Stimulated activated naive CD8-positive, alpha-beta T cell treated with anti-CD3 and anti-CD28 coated beads, Interleukin-15, Interleukin-2, amounts not matched to agents 100 ng/mL and 50 ng/mL, for 24 hours (primary cell): ENCODE data around the gene VENTX.

Source experiments
- H3K27ac Mint-ChIP-seq: one replicate; pipeline ENCODE4 v1.8.0; 2021; ENCODE audit warnings: mild to moderate bottlenecking, mixed read lengths
- H3K27me3 Mint-ChIP-seq: one replicate; pipeline ENCODE4 v1.8.0; 2021; ENCODE audit warnings: mixed read lengths
- H3K36me3 Mint-ChIP-seq: one replicate; pipeline ENCODE4 v1.8.0; 2021; ENCODE audit warnings: low read depth, mixed read lengths
- H3K4me1 Mint-ChIP-seq: one replicate; pipeline ENCODE4 v1.8.0; 2021; ENCODE audit warnings: low read depth, mixed read lengths
- H3K4me3 Mint-ChIP-seq: one replicate; pipeline ENCODE4 v1.8.0; 2021; ENCODE audit warnings: mild to moderate bottlenecking, mixed read lengths
- H3K9me3 Mint-ChIP-seq: one replicate; pipeline ENCODE4 v1.8.0; 2021; ENCODE audit warnings: mixed read lengths

Gene VENTX, protein sequence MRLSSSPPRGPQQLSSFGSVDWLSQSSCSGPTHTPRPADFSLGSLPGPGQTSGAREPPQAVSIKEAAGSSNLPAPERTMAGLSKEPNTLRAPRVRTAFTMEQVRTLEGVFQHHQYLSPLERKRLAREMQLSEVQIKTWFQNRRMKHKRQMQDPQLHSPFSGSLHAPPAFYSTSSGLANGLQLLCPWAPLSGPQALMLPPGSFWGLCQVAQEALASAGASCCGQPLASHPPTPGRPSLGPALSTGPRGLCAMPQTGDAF

GRCh38 chr10:133237588-133238465 lies at the start of gene VENTX:
TSS of gene VENTX (plus strand) at chr10:133237855. CDS start at chr10:133237915, 60 bp downstream.
- Mint-ChIP-seq H3K4me3 (no peak within 1 kb of the TSS), H3K27ac (no peak within 1 kb of the TSS), H3K9me3 (no peaks in the 10 kb centered on the region), H3K36me3 (no peaks in the 10 kb centered on the region), H3K4me1 (peaks cover 21% of the 10 kb centered on the region), H3K27me3 (peaks cover 43% of the 10 kb centered on the region)

GRCh38 chr10:133187906-133188681 lies 49.6 kb upstream of the VENTX start:
- peaks cover 4% of the 10 kb centered on the region for H3K9me3 Mint-ChIP-seq
- no peak overlapping the region for H3K27ac Mint-ChIP-seq
- no peak overlapping the region for H3K4me3 Mint-ChIP-seq

GRCh38 chr10:133189256-133189655 lies 48.4 kb upstream of the VENTX start:
- no peak overlapping the region for H3K27ac Mint-ChIP-seq
- no peak overlapping the region for H3K4me3 Mint-ChIP-seq
- H3K36me3 Mint-ChIP-seq, result no peaks in the 10 kb centered on the region
- H3K4me1 Mint-ChIP-seq, result no peaks in the 10 kb centered on the region
- H3K27me3 Mint-ChIP-seq, result peaks cover 3% of the 10 kb centered on the region
- peaks cover 2% of the 10 kb centered on the region for H3K9me3 Mint-ChIP-seq

More at GRCh38 chr10:133187906-133188681, 49.6 kb upstream of the VENTX start:
- Mint-ChIP-seq H3K4me1 (no peaks in the 10 kb centered on the region), H3K36me3 (no peaks in the 10 kb centered on the region), H3K27me3 (peaks cover 3% of the 10 kb centered on the region)

DNA sequence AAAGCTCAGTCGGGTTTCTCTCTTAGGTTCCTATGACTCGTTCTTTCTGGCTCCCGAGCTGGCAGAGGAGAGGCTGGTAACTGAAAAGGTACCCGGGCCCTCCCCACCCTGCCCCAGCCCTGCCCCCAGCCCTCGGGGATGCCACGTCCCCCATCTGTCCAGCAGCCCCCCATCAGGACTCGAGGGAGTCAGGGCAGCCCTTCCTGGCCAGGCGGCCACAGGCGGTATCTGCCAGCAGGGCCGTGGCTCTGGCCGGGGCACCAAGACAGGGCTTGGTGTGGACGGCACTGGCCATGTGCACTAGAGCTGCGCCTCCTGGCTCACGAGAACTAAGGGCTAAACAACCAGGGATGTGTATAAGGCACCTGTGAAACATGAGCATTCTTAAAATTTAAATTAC lies 47.9 kb upstream of the VENTX start:
- Mint-ChIP-seq H3K4me1 (no peaks in the 10 kb centered on the region), H3K9me3 (no peaks in the 10 kb centered on the region), H3K4me3 (no peak overlapping the region), H3K36me3 (no peaks in the 10 kb centered on the region), H3K27ac (no peak overlapping the region), H3K27me3 (peaks cover 3% of the 10 kb centered on the region)

GRCh38 chr10:133190225-133190624 lies 47.4 kb upstream of the VENTX start:
- Mint-ChIP-seq H3K27ac (no peak overlapping the region), H3K36me3 (no peaks in the 10 kb centered on the region), H3K4me3 (no peak overlapping the region), H3K27me3 (peaks cover 3% of the 10 kb centered on the region), H3K9me3 (no peaks in the 10 kb centered on the region), H3K4me1 (no peaks in the 10 kb centered on the region)

GRCh38 chr10:133191651-133192050 lies 46.0 kb upstream of the VENTX start:
- H3K27ac Mint-ChIP-seq, result no peak overlapping the region
- H3K36me3 Mint-ChIP-seq, result no peaks in the 10 kb centered on the region
- peaks cover 3% of the 10 kb centered on the region for H3K27me3 Mint-ChIP-seq
- H3K9me3 Mint-ChIP-seq, result no peaks in the 10 kb centered on the region
- H3K4me1 Mint-ChIP-seq, result no peaks in the 10 kb centered on the region
- no peak overlapping the region for H3K4me3 Mint-ChIP-seq

- Mint-ChIP-seq H3K9me3 (no peaks in the 10 kb centered on the region), H3K36me3 (no peaks in the 10 kb centered on the region), H3K27ac (no peak overlapping the region), H3K27me3 (peaks cover 3% of the 10 kb centered on the region), H3K4me3 (no peak overlapping the region), H3K4me1 (no peaks in the 10 kb centered on the region)
Observed at GRCh38 chr10:133194151-133194550, 43.5 kb upstream of the VENTX start.

GRCh38 chr10:133195096-133195495 lies 42.6 kb upstream of the VENTX start:
- Mint-ChIP-seq H3K27me3 (peaks cover 3% of the 10 kb centered on the region), H3K4me3 (no peak overlapping the region), H3K27ac (no peak overlapping the region), H3K9me3 (no peaks in the 10 kb centered on the region), H3K4me1 (no peaks in the 10 kb centered on the region), H3K36me3 (no peaks in the 10 kb centered on the region)

- H3K27me3 Mint-ChIP-seq, result peaks cover 3% of the 10 kb centered on the region
- no peaks in the 10 kb centered on the region for H3K9me3 Mint-ChIP-seq
- no peaks in the 10 kb centered on the region for H3K4me1 Mint-ChIP-seq
- no peaks in the 10 kb centered on the region for H3K36me3 Mint-ChIP-seq
- no peak overlapping the region for H3K4me3 Mint-ChIP-seq
- H3K27ac Mint-ChIP-seq, result no peak overlapping the region
Observed at GRCh38 chr10:133195611-133196010, 42.0 kb upstream of the VENTX start.

DNA sequence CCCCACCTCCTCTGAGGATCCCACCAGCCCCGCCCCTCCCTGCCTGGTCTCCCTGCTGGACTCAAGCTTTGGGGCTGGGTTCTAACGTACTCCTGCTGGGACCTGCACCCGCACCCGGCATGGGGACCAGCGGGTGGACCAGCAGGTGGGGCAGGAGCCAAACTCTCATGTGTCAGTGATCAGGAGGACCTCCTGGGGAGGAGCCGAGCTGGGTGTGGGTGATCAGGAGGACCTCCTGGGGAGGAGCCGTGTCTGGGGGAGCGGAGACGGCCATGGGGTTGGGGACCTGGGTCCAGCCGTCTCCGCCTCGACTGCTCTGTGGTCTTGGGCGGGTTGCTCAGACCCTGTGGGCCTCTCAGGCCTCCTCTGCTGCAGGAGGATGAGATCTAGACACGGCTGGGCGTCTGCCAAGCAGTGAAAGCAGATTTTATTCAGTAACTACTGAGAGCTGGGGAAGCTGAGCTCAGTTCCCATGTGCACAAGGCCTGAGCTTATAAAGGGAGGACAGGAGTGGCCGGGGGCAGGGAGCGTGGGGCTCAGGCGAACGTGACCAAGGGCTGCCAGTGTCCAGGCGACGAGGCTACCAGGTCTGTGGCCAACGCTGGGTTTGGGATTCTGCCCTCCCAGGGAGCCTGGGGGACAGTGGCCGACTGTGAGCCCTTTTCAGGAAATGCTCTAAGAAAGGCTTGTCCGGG lies 41.3 kb upstream of the VENTX start:
- peaks cover 3% of the 10 kb centered on the region for H3K27me3 Mint-ChIP-seq
- H3K4me3 Mint-ChIP-seq, result no peak overlapping the region
- H3K9me3 Mint-ChIP-seq, result no peaks in the 10 kb centered on the region
- no peak overlapping the region for H3K27ac Mint-ChIP-seq
- no peaks in the 10 kb centered on the region for H3K4me1 Mint-ChIP-seq
- H3K36me3 Mint-ChIP-seq, result no peaks in the 10 kb centered on the region

- Mint-ChIP-seq H3K4me3 (no peak overlapping the region), H3K27me3 (peaks cover 1% of the 10 kb centered on the region), H3K4me1 (no peaks in the 10 kb centered on the region), H3K36me3 (no peaks in the 10 kb centered on the region), H3K9me3 (no peaks in the 10 kb centered on the region), H3K27ac (no peak overlapping the region)
Observed at GRCh38 chr10:133196936-133197758, 40.5 kb upstream of the VENTX start.

DNA sequence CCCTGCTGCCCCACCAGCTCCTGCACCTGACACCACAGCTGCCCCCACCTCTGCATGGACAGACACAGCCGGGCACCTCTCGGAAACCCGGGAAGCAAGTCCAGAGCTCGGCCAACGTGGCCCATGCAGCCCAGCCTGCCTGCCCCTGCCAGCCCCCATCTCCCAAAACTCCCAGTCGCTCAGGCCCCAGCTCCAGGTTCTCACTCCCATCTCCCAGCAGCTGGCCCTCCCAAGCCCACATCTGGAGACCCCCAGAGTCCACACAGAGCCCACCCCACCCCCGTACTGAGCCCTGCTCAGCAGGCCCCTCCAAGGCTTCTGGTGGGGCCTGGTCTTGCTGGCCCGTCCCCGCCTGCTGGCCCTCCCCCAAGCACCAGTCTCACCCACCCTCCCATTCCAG lies 39.9 kb upstream of the VENTX start:
- Mint-ChIP-seq H3K27me3 (no peaks in the 10 kb centered on the region), H3K4me1 (no peaks in the 10 kb centered on the region), H3K4me3 (no peak overlapping the region), H3K27ac (no peak overlapping the region), H3K36me3 (no peaks in the 10 kb centered on the region), H3K9me3 (no peaks in the 10 kb centered on the region)

- no peaks in the 10 kb centered on the region for H3K36me3 Mint-ChIP-seq
- no peaks in the 10 kb centered on the region for H3K27me3 Mint-ChIP-seq
- no peaks in the 10 kb centered on the region for H3K4me1 Mint-ChIP-seq
- no peak overlapping the region for H3K27ac Mint-ChIP-seq
- H3K9me3 Mint-ChIP-seq, result no peaks in the 10 kb centered on the region
- no peak overlapping the region for H3K4me3 Mint-ChIP-seq
Observed at GRCh38 chr10:133198206-133198605, 39.4 kb upstream of the VENTX start.
